CD8-positive, alpha-beta memory T cell (primary cell): ENCODE results near the gene MRTFA. TPM values are rescaled to one million over a fixed set of nuclear protein-coding genes. Genes with fewer than 3 reads are reported as not detected.

Source experiments
- CTCF ChIA-PET: fragments of 350-600 bp; sonication (Branson Sonifier 250); formaldehyde crosslinking; loops from one replicate; lab custom pipeline; 2021; ENCODE audit warnings: antibody characterized with exemption; lab: Charles Lee
- POLR2A ChIA-PET: fragments of 350-600 bp; sonication (Branson Sonifier 250); formaldehyde crosslinking; loops from one replicate; lab custom pipeline; 2021; ENCODE audit warnings: antibody characterized with exemption; lab: Charles Lee
- DNase-seq, 5 donors: peaks; one replicate each; pipeline versions ENCODE4 v3.0.0 to v3.0.0-alpha.2; 2020 to 2022; ENCODE audit warnings: mixed read lengths in 1 of 5
- H3K27ac ChIP-seq: one replicate; pipeline ENCODE4 v1.7.0; 2013; ENCODE audit warnings: low read depth, mild to moderate bottlenecking, low read length, moderate library complexity
- H3K27me3 ChIP-seq: 2 replicates; pipeline ENCODE4 v1.7.0; 2013; ENCODE audit warnings: low read length, mild to moderate bottlenecking; ENCODE audit not compliant: insufficient read depth, poor library complexity, severe bottlenecking
- H3K36me3 ChIP-seq: 2 replicates; pipeline ENCODE4 v1.7.0; 2013; ENCODE audit warnings: mild to moderate bottlenecking, low read length, moderate library complexity; ENCODE audit not compliant: insufficient read depth
- H3K4me1 ChIP-seq: 2 replicates; pipeline ENCODE4 v1.7.0; 2013; ENCODE audit warnings: mild to moderate bottlenecking, low read length, moderate library complexity; ENCODE audit not compliant: insufficient read depth
- H3K4me3 ChIP-seq: 2 replicates; pipeline ENCODE4 v1.7.0; 2013; ENCODE audit warnings: mild to moderate bottlenecking, low read length
- H3K9me3 ChIP-seq: 2 replicates; pipeline ENCODE4 v1.7.0; 2013; ENCODE audit warnings: mild to moderate bottlenecking, low read length
- H3K27ac Mint-ChIP-seq, 8 donors: one replicate each; pipeline ENCODE4 v1.8.0; 2020 to 2021; ENCODE audit warnings: mixed read lengths in 8 of 8, mild to moderate bottlenecking in 6 of 8, inconsistent platforms in 3 of 8, moderate library complexity in 3 of 8
- H3K27me3 Mint-ChIP-seq, 2 donors: one replicate each; pipeline ENCODE4 v1.8.0; 2020 to 2021; ENCODE audit warnings: mixed read lengths in 2 of 2, mild to moderate bottlenecking in 1 of 2, moderate library complexity in 1 of 2
- H3K36me3 Mint-ChIP-seq, 3 donors: one replicate each; pipeline ENCODE4 v1.8.0; 2020 to 2021; ENCODE audit warnings: mixed read lengths in 3 of 3, inconsistent platforms in 1 of 3, mild to moderate bottlenecking in 1 of 3
- H3K4me1 Mint-ChIP-seq, 3 donors: one replicate each; pipeline ENCODE4 v1.8.0; 2020 to 2021; ENCODE audit warnings: mixed read lengths in 3 of 3, inconsistent platforms in 1 of 3, mild to moderate bottlenecking in 1 of 3
- H3K4me3 Mint-ChIP-seq, 7 donors: one replicate each; pipeline ENCODE4 v1.8.0; 2020 to 2021; ENCODE audit warnings: mixed read lengths in 7 of 7, mild to moderate bottlenecking in 6 of 7, moderate library complexity in 4 of 7, inconsistent platforms in 2 of 7
- H3K9me3 Mint-ChIP-seq, 5 donors: one replicate each; pipeline ENCODE4 v1.8.0; 2020 to 2022; ENCODE audit warnings: mixed read lengths in 5 of 5, mild to moderate bottlenecking in 3 of 5, moderate library complexity in 2 of 5, inconsistent platforms in 1 of 5
- polyA plus RNA-seq: library from polyadenylated mRNA; unstranded; fragments of 300-500 nt; fragmentation: Illumina TruSeq; gene quantifications from one replicate; pipeline ENCODE4 v1.2.3, GENCODE V29; 2021
- total RNA-seq, 2 experiments: library from RNA; stranded (reverse); gene quantifications; one replicate each; pipeline ENCODE4 v1.2.3, GENCODE V29; 2021

Gene MRTFA
- total and polyA plus RNA-seq, 3 experiments from 2014 or later = 22.9 to 40.5 (median 38.6) TPM

- Mint-ChIP-seq H3K27me3 (no peaks in the 10 kb centered on the region), H3K9me3 (no peaks in the 10 kb centered on the region)
- H3K4me1 ChIP-seq = peaks cover 22% of the 10 kb centered on the region
These were observed 153.6 kb downstream of the MRTFA start for GRCh38 chr22:40482886-40483285.

GRCh38 chr22:40482391-40482790 is 154.1 kb downstream of the MRTFA start:
- DNase-seq = no peak
- H3K27me3 Mint-ChIP-seq = no peaks in the 10 kb centered on the region
- Histone ChIP-seq H3K4me3 (no peak overlapping the region), H3K4me1 (peaks cover 22% of the 10 kb centered on the region), H3K9me3 (no peaks in the 10 kb centered on the region), H3K27me3 (no peaks in the 10 kb centered on the region), H3K36me3 (no peaks in the 10 kb centered on the region), H3K27ac (no peak overlapping the region)
- peaks cover 0 to 15% (median 0%) of the 10 kb centered on the region in 3 donors for H3K36me3 Mint-ChIP-seq
- peaks cover 17 to 32% (median 28%) of the 10 kb centered on the region in 3 donors for H3K4me1 Mint-ChIP-seq
- no peaks in the 10 kb centered on the region for H3K9me3 Mint-ChIP-seq
- CTCF ChIA-PET = interaction anchor here (1.0 to 3.6 kb wide), 2 partner anchors 46 to 160 kb away, joined by 3 to 17 read pairs; no protein-coding TSS in a partner anchor
- POLR2A ChIA-PET = no interaction called here
- H3K27ac Mint-ChIP-seq = peak overlapping the region in 2 of 8 donors; percentile 2 to 82
- H3K4me3 Mint-ChIP-seq = no peak overlapping the region

More at GRCh38 chr22:40482886-40483285, 153.6 kb downstream of the MRTFA start:
- no peaks in the 10 kb centered on the region for H3K36me3 ChIP-seq
- peak overlapping the region in 1 of 8 donors; percentile 82 for H3K27ac Mint-ChIP-seq
- H3K4me3 ChIP-seq = no peak overlapping the region
- ChIA-PET POLR2A (no interaction called here), CTCF (interaction anchor here (1.0 to 3.6 kb wide), 5 partner anchors 10 to 200 kb away, joined by 3 to 17 read pairs (median 3); no protein-coding TSS in a partner anchor)
- no peak for DNase-seq
- peaks cover 22 to 35% (median 33%) of the 10 kb centered on the region in 3 donors for H3K4me1 Mint-ChIP-seq
- H3K9me3 ChIP-seq = no peaks in the 10 kb centered on the region
- H3K27me3 ChIP-seq = no peaks in the 10 kb centered on the region
- H3K27ac ChIP-seq = no peak overlapping the region
- no peak overlapping the region for H3K4me3 Mint-ChIP-seq
- H3K36me3 Mint-ChIP-seq = peaks cover 0 to 15% (median 0%) of the 10 kb centered on the region in 3 donors

- peaks cover 0 to 13% (median 0%) of the 10 kb centered on the region in 3 donors for H3K36me3 Mint-ChIP-seq
- Histone ChIP-seq H3K4me1 (peaks cover 14% of the 10 kb centered on the region), H3K27me3 (no peaks in the 10 kb centered on the region), H3K36me3 (no peaks in the 10 kb centered on the region), H3K4me3 (no peak overlapping the region), H3K27ac (no peak overlapping the region), H3K9me3 (no peaks in the 10 kb centered on the region)
- ChIA-PET POLR2A (no interaction called here), CTCF (no interaction called here)
- DNase-seq = no peak
- peaks cover 15 to 26% (median 18%) of the 10 kb centered on the region in 3 donors for H3K4me1 Mint-ChIP-seq
- H3K4me3 Mint-ChIP-seq = no peak overlapping the region
- no peaks in the 10 kb centered on the region for H3K27me3 Mint-ChIP-seq
- H3K27ac Mint-ChIP-seq = peak overlapping the region in 1 of 8 donors; percentile 31
- H3K9me3 Mint-ChIP-seq = no peaks in the 10 kb centered on the region
These were observed 155.5 kb downstream of the MRTFA start for GRCh38 chr22:40480996-40481395.

- Mint-ChIP-seq H3K9me3 (no peaks in the 10 kb centered on the region), H3K27me3 (no peaks in the 10 kb centered on the region), H3K4me3 (no peak overlapping the region), H3K27ac (peak overlapping the region in 1 of 8 donors; percentile 66), H3K4me1 (peaks cover 14 to 26% (median 18%) of the 10 kb centered on the region in 3 donors), H3K36me3 (peaks cover 0 to 9% (median 0%) of the 10 kb centered on the region in 3 donors)
- CTCF ChIA-PET = interaction anchor here (1.0 to 2.1 kb wide), 5 partner anchors 8 to 165 kb away, joined by 3 to 7 read pairs (median 4); no protein-coding TSS in a partner anchor
- no peaks in the 10 kb centered on the region for H3K9me3 ChIP-seq
- no peak for DNase-seq
- POLR2A ChIA-PET = no interaction called here
- H3K4me3 ChIP-seq = no peak overlapping the region
- no peaks in the 10 kb centered on the region for H3K27me3 ChIP-seq
- no peak overlapping the region for H3K27ac ChIP-seq
- no peaks in the 10 kb centered on the region for H3K36me3 ChIP-seq
- H3K4me1 ChIP-seq = peaks cover 10% of the 10 kb centered on the region
These were observed 156.5 kb downstream of the MRTFA start for GRCh38 chr22:40479887-40480538.

GRCh38 chr22:40479126-40479800 is 157.3 kb downstream of the MRTFA start:
- peak overlapping the region in 3 of 7 donors; percentile 24 to 54 (median 52) for H3K4me3 Mint-ChIP-seq
- peak overlapping the region in 5 of 8 donors; percentile 12 to 81 (median 60) for H3K27ac Mint-ChIP-seq
- H3K9me3 Mint-ChIP-seq = no peaks in the 10 kb centered on the region
- H3K9me3 ChIP-seq = no peaks in the 10 kb centered on the region
- DNase-seq = no peak
- no peaks in the 10 kb centered on the region for H3K27me3 ChIP-seq
- no peaks in the 10 kb centered on the region for H3K27me3 Mint-ChIP-seq
- H3K4me1 ChIP-seq = peaks cover 10% of the 10 kb centered on the region
- H3K36me3 ChIP-seq = no peaks in the 10 kb centered on the region
- H3K27ac ChIP-seq = no peak overlapping the region
- H3K4me1 Mint-ChIP-seq = peaks cover 14 to 29% (median 18%) of the 10 kb centered on the region in 3 donors
- H3K4me3 ChIP-seq = no peak overlapping the region
- peaks cover 0 to 10% (median 0%) of the 10 kb centered on the region in 3 donors for H3K36me3 Mint-ChIP-seq
- ChIA-PET CTCF (interaction anchor here (1.0 to 2.1 kb wide), 6 partner anchors 8 to 166 kb away, joined by 3 to 7 read pairs (median 4); no protein-coding TSS in a partner anchor), POLR2A (no interaction called here)

GRCh38 chr22:40478338-40479125 is 158.0 kb downstream of the MRTFA start:
- H3K27me3 ChIP-seq = no peaks in the 10 kb centered on the region
- H3K4me1 ChIP-seq = peaks cover 10% of the 10 kb centered on the region
- no peak for DNase-seq
- ChIA-PET CTCF (interaction anchor here (1.0 to 2.1 kb wide), 6 partner anchors 9 to 167 kb away, joined by 3 to 7 read pairs (median 4); no protein-coding TSS in a partner anchor), POLR2A (no interaction called here)
- H3K27me3 Mint-ChIP-seq = no peaks in the 10 kb centered on the region
- H3K27ac ChIP-seq = no peak overlapping the region
- no peaks in the 10 kb centered on the region for H3K9me3 ChIP-seq
- H3K27ac Mint-ChIP-seq = peak overlapping the region in 3 of 8 donors; percentile 60 to 81 (median 66)
- H3K4me3 Mint-ChIP-seq = peak overlapping the region in 1 of 7 donors; percentile 15
- peaks cover 0 to 8% (median 0%) of the 10 kb centered on the region in 3 donors for H3K36me3 Mint-ChIP-seq
- peaks cover 14 to 29% (median 18%) of the 10 kb centered on the region in 3 donors for H3K4me1 Mint-ChIP-seq
- no peaks in the 10 kb centered on the region for H3K36me3 ChIP-seq
- no peaks in the 10 kb centered on the region for H3K9me3 Mint-ChIP-seq
- no peak overlapping the region for H3K4me3 ChIP-seq

- CTCF ChIA-PET = interaction anchor here (1.0 to 1.4 kb wide), 2 partner anchors 9 to 41 kb away, joined by 3 read pairs; no protein-coding TSS in a partner anchor
These were observed 158.7 kb downstream of the MRTFA start for GRCh38 chr22:40477683-40478337.

More at GRCh38 chr22:40477683-40478337, 158.7 kb downstream of the MRTFA start:
- peaks cover 14 to 29% (median 18%) of the 10 kb centered on the region in 3 donors for H3K4me1 Mint-ChIP-seq
- H3K27ac ChIP-seq = no peak overlapping the region
- H3K27me3 ChIP-seq = no peaks in the 10 kb centered on the region
- peaks cover 10% of the 10 kb centered on the region for H3K4me1 ChIP-seq
- POLR2A ChIA-PET = no interaction called here
- peak overlapping the region in 4 of 8 donors; percentile 14 to 47 (median 26) for H3K27ac Mint-ChIP-seq
- no peak for DNase-seq
- H3K36me3 ChIP-seq = no peaks in the 10 kb centered on the region
- H3K4me3 Mint-ChIP-seq = no peak overlapping the region
- peaks cover 0 to 8% (median 0%) of the 10 kb centered on the region in 3 donors for H3K36me3 Mint-ChIP-seq
- H3K27me3 Mint-ChIP-seq = no peaks in the 10 kb centered on the region
- no peaks in the 10 kb centered on the region for H3K9me3 Mint-ChIP-seq
- no peaks in the 10 kb centered on the region for H3K9me3 ChIP-seq
- no peak overlapping the region for H3K4me3 ChIP-seq
